Right lobe of liver (tissue), 6 donors: Measurements from ENCODE around the gene ERVV-1. TPM values are rescaled to one million over a fixed set of nuclear protein-coding genes. Genes with fewer than 3 reads are reported as not detected.

ENCODE experiments used
- ATAC-seq, 4 donors: fragments of 200-7000 bp; cut with Tn5 transposase; one replicate each; pipeline ENCODE4 v1.9.1; 2020; ENCODE audit warnings: mild to moderate bottlenecking in 4 of 4, moderate library complexity in 4 of 4
- DNase-seq, 3 donors: peaks; one replicate each; pipeline ENCODE4 v3.0.0-alpha.2; 2020
- H3K27ac ChIP-seq, 3 donors: fragments of 200-600 bp; one replicate each; pipeline ENCODE4 v1.8.0; 2022
- H3K27me3 ChIP-seq, 2 donors: fragments of 200-600 bp; one replicate each; pipeline ENCODE4 v1.8.0; 2022
- H3K36me3 ChIP-seq, 4 donors: fragments of 200-600 bp; sonication (generic) in 1 of 4; one replicate each; pipeline versions ENCODE4 v1.5.1 to v1.8.0; 2017 to 2022; ENCODE audit warnings: control low read depth in 1 of 4
- H3K4me1 ChIP-seq, 4 donors: fragments of 200-600 bp; sonication (generic) in 1 of 4; one replicate each; pipeline versions ENCODE4 v1.5.1 to v1.8.0; 2017 to 2022; ENCODE audit warnings: control low read depth in 1 of 4
- H3K4me3 ChIP-seq, 3 donors: fragments of 200-600 bp; one replicate each; pipeline ENCODE4 v1.8.0; 2022
- H3K9me3 ChIP-seq, 4 donors: fragments of 200-600 bp; sonication (generic) in 1 of 4; one replicate each; pipeline versions ENCODE4 v1.5.1 to v1.8.0; 2017 to 2022; ENCODE audit warnings: control low read depth in 1 of 4
- POLR2A ChIP-seq: fragments of 450-650 bp; IDR thresholded peaks from one replicate; pipeline ENCODE4 v1.6.1; 2017; ENCODE audit warnings: antibody characterized with exemption, mild to moderate bottlenecking
- WGBS: methylation state at CpG from one replicate; pipeline ENCODE4 v1.1.6; 2018; ENCODE audit warnings: low coverage, low lambda C conversion rate; ENCODE audit not compliant: insufficient coverage; ENCODE audit errors: missing lambda C conversion rate; 5-methylcytosine and 5-hydroxymethylcytosine counted together
- intact Hi-C, 2 donors: fragments of 100-400 bp; cut with DNase I; formaldehyde crosslinking; loops; one replicate each; pipeline versions ENCODE4 v1.11.2 to v1.14.1; 2022
- total RNA-seq, 6 experiments: library from RNA; depleted of rRNA in 2 of 6; stranded (reverse); fragments of >200 nt in 2 of 6; fragmentation: NEBNext Ultra II Directional in 3 of 6; extraction: Animal tissue kit (Norgen Biotek cat#: 25700) in 3 of 6; gene quantifications; one replicate each; pipeline versions ENCODE4 v1.1.0 to v1.2.4, GENCODE V29; 2016 to 2023
- TF ChIP-seq, protein P1 (sequence below), 4 donors: fragments of 200-600 bp in 3 of 4; fragments of 450-650 bp in 1 of 4; IDR thresholded peaks; one replicate each; pipeline versions ENCODE4 v1.5.1 to v1.8.0; 2016 to 2022; ENCODE audit warnings: antibody characterized with exemption in 4 of 4, mild to moderate bottlenecking in 2 of 4
- donor health status: DM: no; HTN: yes; CAD: no.
- donor health status: DM: no; HTN: no; CAD: no.
- donor health status: DM: no; HTN: no; CAD: no.
- donor health status: DM: no; HTN: yes; CAD: no.
- donor health status: DM: no; HTN: yes; CAD: no.

The ERVV-1 gene
- total RNA-seq, 6 experiments from 2014 or later = not detected

DNA sequence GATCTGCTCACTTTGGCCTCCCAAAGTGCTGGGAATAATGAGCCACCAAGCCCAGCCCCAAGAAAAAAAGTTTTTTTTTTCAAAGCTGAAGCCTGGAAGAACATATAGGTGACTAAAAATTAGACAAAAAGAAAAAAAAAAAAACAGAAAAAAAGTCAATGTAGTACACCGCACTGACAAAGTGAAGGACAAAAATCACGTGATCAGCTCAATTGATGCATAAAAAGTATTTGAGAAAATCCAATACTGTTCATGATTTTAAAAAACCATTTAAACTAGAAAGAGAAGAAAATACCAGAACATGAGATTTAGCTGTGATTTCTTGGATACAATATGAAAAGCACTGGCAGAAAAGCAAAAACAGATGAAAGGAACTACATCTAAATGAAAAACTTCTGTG is 20.3 kb downstream of the ERVV-1 start:
- intact Hi-C loops = no loop called here
- no peak for TF ChIP-seq POLR2A
- TF ChIP-seq, protein P1, sequence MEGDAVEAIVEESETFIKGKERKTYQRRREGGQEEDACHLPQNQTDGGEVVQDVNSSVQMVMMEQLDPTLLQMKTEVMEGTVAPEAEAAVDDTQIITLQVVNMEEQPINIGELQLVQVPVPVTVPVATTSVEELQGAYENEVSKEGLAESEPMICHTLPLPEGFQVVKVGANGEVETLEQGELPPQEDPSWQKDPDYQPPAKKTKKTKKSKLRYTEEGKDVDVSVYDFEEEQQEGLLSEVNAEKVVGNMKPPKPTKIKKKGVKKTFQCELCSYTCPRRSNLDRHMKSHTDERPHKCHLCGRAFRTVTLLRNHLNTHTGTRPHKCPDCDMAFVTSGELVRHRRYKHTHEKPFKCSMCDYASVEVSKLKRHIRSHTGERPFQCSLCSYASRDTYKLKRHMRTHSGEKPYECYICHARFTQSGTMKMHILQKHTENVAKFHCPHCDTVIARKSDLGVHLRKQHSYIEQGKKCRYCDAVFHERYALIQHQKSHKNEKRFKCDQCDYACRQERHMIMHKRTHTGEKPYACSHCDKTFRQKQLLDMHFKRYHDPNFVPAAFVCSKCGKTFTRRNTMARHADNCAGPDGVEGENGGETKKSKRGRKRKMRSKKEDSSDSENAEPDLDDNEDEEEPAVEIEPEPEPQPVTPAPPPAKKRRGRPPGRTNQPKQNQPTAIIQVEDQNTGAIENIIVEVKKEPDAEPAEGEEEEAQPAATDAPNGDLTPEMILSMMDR (IDR thresholded peaks at IDR 0.05) = no peak
- DNase-seq = no peak
- 72% methylated on average over 2 of the region's 2 CpGs for WGBS
- Histone ChIP-seq H3K4me3 (no peak overlapping the region), H3K27ac (no peak overlapping the region), H3K36me3 (no peaks in the 10 kb centered on the region), H3K4me1 (no peaks in the 10 kb centered on the region), H3K27me3 (no peaks in the 10 kb centered on the region), H3K9me3 (no peaks in the 10 kb centered on the region)
- ATAC-seq = no peak

DNA sequence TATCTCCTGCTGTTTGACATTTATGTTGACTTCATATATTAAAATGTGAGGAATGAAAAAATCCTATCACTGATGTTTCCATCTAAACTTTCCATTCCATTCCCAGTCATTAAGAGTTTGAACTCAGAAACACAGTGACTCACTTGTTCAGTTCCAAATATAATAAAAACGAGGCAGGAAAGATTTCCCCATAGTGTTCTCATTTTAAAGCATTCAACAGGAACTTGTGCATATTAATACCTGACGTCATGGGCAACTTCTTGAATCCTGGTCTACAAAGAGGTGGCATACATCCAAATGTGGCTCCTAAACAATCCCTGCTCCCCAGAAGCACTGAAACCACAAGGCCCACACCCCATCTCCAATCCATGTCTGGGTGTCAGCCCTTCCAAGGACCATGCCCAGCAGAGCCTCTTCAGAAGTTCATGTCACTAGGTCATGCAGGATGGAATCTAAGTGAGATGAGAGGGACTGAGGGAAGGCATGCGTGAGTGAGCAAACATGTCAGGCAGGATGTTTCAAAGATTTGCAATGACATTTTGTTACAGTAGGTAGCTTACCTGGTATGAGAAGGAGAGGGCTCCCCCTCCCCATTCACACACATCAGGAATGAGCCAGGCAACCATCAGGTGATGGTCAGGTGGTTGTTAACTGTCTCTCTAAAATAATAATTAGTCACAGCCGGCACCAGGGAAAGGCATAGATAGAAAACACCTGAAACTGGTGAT is 21.4 kb downstream of the ERVV-1 start:
- ATAC-seq = no peak
- H3K9me3 ChIP-seq = no peaks in the 10 kb centered on the region

DNA sequence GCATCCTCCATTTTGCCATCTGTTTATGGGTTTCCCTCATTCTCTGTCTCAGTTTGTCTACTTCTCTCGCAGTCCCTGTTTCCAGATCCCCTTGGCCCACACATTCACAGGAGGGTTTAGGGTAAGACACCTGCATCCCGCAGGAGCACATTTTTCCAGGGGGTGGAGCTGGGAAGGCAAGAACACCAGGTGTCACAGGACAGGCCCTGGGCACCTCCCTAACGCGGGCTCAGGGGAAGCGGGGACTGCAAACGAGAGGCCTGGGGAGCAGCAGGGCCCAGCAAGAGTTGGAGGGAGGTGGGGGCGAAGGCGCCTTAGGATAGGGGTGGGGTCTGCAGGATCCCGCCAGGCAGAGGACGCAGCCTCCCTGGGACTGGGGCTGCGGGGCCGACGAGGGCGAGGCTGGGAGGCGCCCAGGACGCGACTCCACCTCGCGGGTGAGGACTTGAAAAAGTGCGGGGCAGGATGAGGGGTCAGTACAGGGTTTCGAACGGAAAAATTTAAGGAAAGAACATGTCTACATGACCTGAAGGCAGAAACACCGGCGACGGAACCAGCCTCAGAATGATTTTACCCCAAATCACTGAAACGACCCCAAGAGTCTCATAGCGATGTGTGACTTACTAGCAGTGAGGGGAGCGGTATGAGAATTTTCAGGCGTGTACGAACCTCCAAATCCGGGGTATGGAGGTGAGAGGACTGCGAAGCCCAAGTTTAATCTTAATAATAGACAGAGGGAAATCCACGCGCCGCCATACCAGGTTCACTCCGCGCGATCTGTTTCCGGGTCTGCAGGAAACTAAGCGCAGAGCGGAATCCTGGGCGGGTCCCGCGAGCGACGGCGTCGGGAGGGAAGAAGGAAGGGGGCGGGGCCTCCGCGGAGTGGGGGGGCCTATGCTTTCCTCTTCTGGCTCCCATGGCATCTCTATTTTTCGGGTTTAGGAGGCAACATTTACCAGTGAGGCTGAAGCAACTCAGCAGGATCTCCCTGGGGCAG is 23.7 kb downstream of the ERVV-1 start:
- peak in 1 of 3 donors; percentile 45 for DNase-seq
- Histone ChIP-seq H3K4me1 (no peaks in the 10 kb centered on the region), H3K27me3 (no peaks in the 10 kb centered on the region), H3K27ac (no peak overlapping the region), H3K36me3 (no peaks in the 10 kb centered on the region), H3K9me3 (no peaks in the 10 kb centered on the region), H3K4me3 (peak overlapping the region in 1 of 3 donors; percentile 18)
- intact Hi-C loops = no loop called here
- 19% methylated on average over 39 of the region's 52 CpGs for WGBS
- ATAC-seq = peak in 2 of 4 donors; percentile 54 to 58
- TF ChIP-seq, protein P1 (IDR thresholded peaks at IDR 0.05) = no peak
- TF ChIP-seq POLR2A = no peak

More for the DNA sequence above, 21.4 kb downstream of the ERVV-1 start:
- TF ChIP-seq, protein P1 (IDR thresholded peaks at IDR 0.05) = no peak
- no peak for TF ChIP-seq POLR2A
- intact Hi-C loops = no loop called here
- H3K27me3 ChIP-seq = no peaks in the 10 kb centered on the region
- no peaks in the 10 kb centered on the region for H3K36me3 ChIP-seq
- DNase-seq = no peak
- WGBS = 57% methylated on average over 4 of the region's 4 CpGs
- no peak overlapping the region for H3K4me3 ChIP-seq
- H3K4me1 ChIP-seq = no peaks in the 10 kb centered on the region
- no peak overlapping the region for H3K27ac ChIP-seq

DNA sequence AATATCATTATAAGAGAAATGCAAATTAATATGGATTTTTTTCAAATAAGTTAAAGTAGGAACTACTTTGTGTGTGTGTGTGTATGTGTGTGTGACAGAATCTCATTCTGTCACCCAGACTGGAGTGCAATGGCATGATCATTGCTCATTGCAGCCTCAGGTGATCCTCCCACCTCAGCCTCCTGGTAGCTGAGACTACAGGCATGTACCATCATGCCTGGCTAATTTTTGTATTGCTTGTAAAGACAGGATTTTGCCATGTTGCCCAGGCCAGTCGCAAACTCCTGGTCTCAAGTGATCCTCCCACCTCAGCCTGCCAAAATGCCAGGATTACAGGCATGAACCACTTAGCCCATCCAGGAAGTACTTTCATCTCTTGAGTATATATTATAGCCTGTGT is 27.6 kb downstream of the ERVV-1 start:
- Histone ChIP-seq H3K4me1 (no peaks in the 10 kb centered on the region), H3K9me3 (no peaks in the 10 kb centered on the region), H3K4me3 (no peak overlapping the region), H3K27ac (no peak overlapping the region), H3K27me3 (no peaks in the 10 kb centered on the region), H3K36me3 (no peaks in the 10 kb centered on the region)
- ATAC-seq (no peak), DNase-seq (no peak)
- WGBS = 50% methylated on average over 1 of the region's 1 CpG
- intact Hi-C loops = no loop called here
- TF ChIP-seq POLR2A = no peak
- TF ChIP-seq, protein P1 (IDR thresholded peaks at IDR 0.05) = no peak
